Ureter (tissue), 1 donor: ENCODE measurements around the gene SEMA5B. TPM values are rescaled to one million over a fixed set of nuclear protein-coding genes. Genes with fewer than 3 reads are reported as not detected.
A peak's percentile ranks its signal among the peaks of the same experiment; 100 is the strongest.

ENCODE experiments used
- DNase-seq: peaks from one replicate; pipeline ENCODE4 v3.0.0-alpha.2; 2020; ENCODE audit warnings: low spot score
- total RNA-seq: library from RNA; stranded (reverse); gene quantifications from one replicate; pipeline ENCODE4 v1.2.4, GENCODE V29; 2023
- donor health status: DM: yes; HTN: yes; CAD: no.

Gene SEMA5B, protein sequence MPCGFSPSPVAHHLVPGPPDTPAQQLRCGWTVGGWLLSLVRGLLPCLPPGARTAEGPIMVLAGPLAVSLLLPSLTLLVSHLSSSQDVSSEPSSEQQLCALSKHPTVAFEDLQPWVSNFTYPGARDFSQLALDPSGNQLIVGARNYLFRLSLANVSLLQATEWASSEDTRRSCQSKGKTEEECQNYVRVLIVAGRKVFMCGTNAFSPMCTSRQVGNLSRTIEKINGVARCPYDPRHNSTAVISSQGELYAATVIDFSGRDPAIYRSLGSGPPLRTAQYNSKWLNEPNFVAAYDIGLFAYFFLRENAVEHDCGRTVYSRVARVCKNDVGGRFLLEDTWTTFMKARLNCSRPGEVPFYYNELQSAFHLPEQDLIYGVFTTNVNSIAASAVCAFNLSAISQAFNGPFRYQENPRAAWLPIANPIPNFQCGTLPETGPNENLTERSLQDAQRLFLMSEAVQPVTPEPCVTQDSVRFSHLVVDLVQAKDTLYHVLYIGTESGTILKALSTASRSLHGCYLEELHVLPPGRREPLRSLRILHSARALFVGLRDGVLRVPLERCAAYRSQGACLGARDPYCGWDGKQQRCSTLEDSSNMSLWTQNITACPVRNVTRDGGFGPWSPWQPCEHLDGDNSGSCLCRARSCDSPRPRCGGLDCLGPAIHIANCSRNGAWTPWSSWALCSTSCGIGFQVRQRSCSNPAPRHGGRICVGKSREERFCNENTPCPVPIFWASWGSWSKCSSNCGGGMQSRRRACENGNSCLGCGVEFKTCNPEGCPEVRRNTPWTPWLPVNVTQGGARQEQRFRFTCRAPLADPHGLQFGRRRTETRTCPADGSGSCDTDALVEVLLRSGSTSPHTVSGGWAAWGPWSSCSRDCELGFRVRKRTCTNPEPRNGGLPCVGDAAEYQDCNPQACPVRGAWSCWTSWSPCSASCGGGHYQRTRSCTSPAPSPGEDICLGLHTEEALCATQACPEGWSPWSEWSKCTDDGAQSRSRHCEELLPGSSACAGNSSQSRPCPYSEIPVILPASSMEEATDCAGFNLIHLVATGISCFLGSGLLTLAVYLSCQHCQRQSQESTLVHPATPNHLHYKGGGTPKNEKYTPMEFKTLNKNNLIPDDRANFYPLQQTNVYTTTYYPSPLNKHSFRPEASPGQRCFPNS
- total RNA-seq, result 2.3 TPM

DNA sequence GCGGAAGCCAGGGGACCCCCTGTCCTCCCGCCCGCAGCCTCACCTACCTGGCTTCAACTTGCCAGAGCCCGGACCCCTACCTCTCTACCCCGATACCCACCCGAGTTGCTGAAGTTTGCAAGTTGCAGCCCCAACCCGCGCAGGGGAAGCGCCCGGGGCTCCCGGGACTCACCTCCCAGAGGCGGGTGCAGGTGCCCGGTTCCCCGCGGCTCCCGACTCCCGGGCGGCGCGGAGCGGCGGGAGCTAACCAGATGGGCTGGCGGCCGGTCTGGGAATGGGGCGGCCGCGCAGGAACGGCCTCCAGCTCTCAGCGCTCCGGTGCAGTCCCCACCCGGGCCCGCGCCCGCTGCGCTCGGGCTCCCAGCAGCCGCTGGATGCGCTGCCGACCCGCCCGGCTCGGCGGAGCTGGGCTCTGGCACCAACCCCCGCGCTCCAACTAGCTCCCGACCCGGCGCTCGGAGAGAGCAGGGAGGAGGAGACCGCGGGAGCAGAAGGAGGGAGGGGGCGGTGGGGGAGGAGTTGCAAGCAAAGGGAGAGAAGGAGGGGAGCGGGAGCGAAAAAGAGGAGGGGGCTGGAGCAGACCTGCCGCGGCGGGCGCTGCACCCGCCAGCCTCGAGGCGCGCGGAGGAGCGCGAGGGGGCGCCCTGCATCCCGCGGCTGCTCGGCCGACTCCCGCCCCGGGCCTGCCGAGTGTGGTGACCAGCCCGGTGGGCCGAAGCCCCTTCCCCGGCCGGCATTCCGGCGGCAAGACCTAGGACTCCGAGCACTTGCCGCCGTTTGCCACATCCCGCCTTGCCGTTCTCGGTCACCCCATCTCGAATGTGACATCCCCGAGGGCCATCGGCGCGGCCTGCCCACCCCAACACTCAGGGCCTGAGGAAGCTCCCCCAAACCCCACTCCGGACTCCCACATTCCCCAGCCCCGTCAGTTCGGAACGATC, at the start of gene SEMA5B:
SEMA5B (minus strand) TSS at position 472 of the 941 bp plus-strand sequence. CDS start 66,500 bp downstream, outside the sequence.
- DNase-seq, result peak; percentile 45

DNA sequence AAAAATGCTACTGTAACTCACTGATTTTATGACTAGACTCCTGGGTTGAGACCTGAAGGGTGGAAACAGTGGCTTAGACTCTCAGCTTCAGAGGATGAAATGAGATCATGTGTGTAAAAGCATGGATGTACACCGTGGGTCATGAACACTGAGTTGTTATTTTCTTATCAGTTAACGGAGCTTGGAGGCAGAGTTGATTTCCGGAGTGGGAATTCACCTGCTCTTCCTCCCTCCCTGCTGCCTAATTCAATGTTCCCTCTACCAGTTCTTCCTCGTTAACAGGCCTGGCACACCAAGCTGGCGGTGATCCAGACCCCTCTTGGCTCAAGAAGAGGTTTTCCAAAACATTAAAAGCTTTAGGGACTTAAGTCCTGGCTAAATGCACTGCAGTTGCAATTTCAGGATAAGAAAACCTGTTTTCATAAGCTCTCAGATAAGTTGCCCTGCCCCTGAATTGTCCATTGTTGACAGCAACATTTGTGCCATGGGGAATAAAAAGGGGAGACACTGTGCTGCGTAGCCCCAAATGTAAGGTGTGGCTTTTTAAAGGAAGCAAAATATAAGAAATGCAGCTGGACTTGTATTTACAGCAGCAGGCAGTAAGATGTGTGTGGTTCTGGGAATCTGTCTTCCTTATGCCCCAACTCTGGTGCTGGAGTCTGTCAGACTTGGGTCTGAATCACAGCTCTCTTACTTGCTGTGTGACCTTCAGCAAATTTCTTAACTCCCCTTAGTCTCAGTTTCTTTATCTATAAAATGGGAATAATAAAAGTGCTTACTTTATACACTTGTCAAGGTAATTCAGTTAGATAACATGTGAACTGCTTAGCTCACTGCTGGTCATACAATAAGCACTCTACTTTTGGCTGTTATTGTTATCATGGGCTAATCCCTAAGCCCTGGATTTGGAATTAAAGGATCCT, 49.2 kb upstream of the SEMA5B start:
- peak; percentile 75 for DNase-seq

- DNase-seq, result no peak
Observed at GRCh38 chr3:123076112-123076495, 48.5 kb upstream of the SEMA5B start.

GRCh38 chr3:123075359-123075758, 47.8 kb upstream of the SEMA5B start:
- DNase-seq, result no peak

GRCh38 chr3:123072564-123072963, 45.0 kb upstream of the SEMA5B start:
- no peak for DNase-seq

DNA sequence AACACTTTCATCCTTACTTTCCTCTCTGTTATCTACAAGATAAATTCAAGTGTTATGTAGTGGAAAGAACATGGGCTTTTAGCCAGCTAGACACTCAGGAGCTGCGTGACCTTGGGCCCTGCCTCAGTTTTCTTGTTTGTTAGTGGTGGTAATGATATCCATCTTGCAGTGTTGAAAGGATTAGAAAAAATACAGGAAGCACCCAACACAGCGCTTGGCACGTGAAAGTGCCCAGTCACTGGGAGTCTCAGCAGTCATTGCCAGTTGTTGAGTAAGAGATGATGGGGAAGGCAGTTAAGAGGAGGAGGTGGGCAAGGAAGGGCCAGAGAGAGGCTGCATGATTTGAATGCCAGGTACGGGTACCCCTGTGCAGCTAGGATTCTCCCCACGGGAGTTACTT, 44.6 kb upstream of the SEMA5B start:
- no peak for DNase-seq

- DNase-seq, result no peak
Observed at GRCh38 chr3:123071581-123071980, 44.0 kb upstream of the SEMA5B start.

DNA sequence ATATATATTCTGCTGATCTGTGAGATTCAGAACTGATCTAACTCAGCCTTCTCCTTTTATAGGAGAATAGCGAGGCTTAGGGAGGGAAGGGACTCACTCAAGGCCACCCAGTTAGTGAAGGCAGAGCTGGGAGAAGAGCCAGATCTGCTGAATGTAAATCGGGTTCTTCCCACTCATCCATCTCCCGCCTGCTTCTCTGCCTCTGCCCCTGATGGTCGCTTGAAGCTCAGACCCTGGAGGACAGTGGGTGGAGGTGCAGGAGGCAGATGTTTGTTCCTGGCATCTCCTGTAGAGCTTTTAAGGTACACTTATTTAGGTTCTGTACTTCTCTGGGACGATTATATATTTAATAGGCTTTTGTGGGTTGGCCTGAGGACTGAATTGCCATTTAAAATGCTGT, 43.6 kb upstream of the SEMA5B start:
- no peak for DNase-seq

DNA sequence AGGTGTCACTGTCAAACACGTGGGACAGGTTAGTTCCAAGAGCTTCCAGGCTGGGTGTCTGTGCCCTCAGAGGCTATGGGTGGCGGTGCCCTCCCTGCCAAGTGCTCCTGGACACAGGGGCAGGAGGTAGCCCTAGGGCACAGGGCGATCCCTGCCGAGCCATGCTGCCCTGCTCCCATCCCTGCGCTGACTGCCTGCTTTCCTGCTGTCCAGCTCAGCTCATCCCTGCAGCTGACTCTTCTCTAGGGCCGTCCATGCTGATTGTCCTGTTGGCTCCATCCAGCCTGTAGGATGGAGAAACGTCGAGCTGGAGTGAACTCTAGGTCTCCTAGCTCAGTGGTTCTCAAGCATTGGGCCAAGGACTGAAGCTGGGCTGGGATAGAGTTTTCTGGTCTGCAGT, 42.9 kb upstream of the SEMA5B start:
- no peak for DNase-seq

- no peak for DNase-seq
Observed at GRCh38 chr3:123068601-123069381, 41.2 kb upstream of the SEMA5B start.

- no peak for DNase-seq
Observed at GRCh38 chr3:123067689-123068600, 40.4 kb upstream of the SEMA5B start.

GRCh38 chr3:123066896-123067688, 39.5 kb upstream of the SEMA5B start, which contains the start of gene PDIA5:
PDIA5 (plus strand) TSS chr3:123067025; CDS start chr3:123067165, 140 bp downstream.
- peak; percentile 92 for DNase-seq

DNA sequence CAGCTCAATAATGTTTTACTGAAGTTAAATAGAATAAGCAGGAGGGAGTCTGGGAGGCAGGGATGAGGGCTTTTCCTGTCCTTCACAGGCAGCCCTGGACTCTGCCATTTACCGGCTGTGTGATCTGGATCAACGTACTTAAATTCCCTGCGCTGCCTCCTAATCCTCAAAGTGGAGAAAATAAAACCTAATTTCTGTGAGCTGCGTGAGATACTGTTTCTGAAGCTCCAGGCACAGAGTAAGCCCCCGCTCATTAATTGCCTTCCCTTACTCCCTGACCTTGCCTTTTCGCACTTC, 39.0 kb upstream of the SEMA5B start:
- no peak for DNase-seq

DNA sequence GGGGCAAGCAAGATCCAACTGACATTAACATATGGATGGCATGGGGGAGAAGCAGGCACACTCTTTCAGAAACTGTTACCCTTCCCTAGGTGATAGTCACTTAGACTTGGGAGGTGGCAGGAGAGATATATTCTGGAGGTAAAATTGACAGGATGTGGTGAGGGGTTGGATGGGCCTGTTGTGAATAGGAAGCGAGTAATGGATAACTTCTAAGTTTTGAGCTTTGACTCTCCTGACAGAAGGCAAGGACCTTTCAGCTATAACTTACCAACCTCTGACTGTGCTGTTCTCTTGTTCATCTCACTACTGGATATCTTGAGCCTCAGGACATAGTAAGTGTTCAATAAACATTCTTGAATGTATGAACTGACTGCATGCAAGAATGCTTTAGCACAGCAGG, 37.4 kb upstream of the SEMA5B start:
- DNase-seq, result no peak

- no peak for DNase-seq
Observed at GRCh38 chr3:123064506-123064905, 36.9 kb upstream of the SEMA5B start.

DNA sequence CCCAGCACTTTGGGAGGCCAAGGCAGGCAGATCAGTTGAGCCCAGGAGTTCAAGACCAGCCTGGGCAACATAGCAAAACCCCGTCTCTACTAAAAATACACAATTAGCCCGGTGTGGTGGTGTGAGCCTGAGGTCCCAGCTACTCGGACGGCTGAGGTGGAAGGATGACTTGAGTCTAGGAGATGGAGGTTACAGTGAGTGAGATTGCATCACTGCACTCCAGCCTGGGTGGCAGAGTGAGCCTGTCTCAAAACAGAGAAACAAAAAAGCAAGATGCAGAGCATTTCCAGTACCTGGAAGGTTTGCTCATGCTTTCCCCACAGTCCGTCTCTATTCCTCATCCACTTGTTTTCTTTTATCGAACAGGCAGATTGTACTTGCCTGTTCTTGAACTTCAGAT, 35.5 kb upstream of the SEMA5B start:
- no peak for DNase-seq

GRCh38 chr3:123061856-123062255, 34.3 kb upstream of the SEMA5B start:
- DNase-seq, result no peak
